NCI-H2227 treated with DMSO at 0.1 percent for 48 hours (cell line): Measurements from ENCODE around the gene WDR18.

Experiments used
- DNase-seq: peaks from one replicate; lab custom pipeline; 2025; lab: John Stamatoyannopoulos, UW

WDR18 gene

GRCh38 chr19:1042689-1043511, 58.8 kb downstream of the WDR18 start:
- no peak for DNase-seq
